ENCODE data around the gene COA1.

DNA sequence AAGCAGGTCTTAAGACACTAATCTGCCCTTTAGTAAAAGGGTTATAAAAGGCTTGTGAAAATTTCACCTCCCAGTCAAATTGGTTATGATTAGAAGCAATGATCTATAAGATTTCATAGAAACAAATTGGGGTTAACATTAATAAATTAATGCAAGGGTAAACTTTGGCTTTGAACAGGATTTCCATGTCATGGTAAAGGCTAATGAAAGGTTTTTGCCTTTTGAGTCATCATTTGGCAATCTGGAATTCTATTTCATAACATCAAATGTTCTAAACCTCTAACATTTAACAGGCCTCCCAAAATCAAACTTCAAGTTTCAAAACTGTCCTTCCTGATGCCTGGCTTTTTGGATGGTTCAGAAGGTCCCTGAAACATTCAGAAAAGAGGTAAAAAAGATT lies 62.4 kb downstream of the COA1 start:
- TF ChIP-seq, protein P1, sequence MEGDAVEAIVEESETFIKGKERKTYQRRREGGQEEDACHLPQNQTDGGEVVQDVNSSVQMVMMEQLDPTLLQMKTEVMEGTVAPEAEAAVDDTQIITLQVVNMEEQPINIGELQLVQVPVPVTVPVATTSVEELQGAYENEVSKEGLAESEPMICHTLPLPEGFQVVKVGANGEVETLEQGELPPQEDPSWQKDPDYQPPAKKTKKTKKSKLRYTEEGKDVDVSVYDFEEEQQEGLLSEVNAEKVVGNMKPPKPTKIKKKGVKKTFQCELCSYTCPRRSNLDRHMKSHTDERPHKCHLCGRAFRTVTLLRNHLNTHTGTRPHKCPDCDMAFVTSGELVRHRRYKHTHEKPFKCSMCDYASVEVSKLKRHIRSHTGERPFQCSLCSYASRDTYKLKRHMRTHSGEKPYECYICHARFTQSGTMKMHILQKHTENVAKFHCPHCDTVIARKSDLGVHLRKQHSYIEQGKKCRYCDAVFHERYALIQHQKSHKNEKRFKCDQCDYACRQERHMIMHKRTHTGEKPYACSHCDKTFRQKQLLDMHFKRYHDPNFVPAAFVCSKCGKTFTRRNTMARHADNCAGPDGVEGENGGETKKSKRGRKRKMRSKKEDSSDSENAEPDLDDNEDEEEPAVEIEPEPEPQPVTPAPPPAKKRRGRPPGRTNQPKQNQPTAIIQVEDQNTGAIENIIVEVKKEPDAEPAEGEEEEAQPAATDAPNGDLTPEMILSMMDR (IDR thresholded peaks at IDR 0.05): no peak
- no peak for TF ChIP-seq POLR2A (IDR thresholded peaks at IDR 0.05)

Measured in prostate gland (tissue), 2 donors.